ENCODE results near the gene STK32A.
"Not testable (repeated sequence)": the region's sequence is repeated elsewhere in the genome, so short reads cannot be mapped to it uniquely, and the experiment has no call there.

The STK32A gene

DNA sequence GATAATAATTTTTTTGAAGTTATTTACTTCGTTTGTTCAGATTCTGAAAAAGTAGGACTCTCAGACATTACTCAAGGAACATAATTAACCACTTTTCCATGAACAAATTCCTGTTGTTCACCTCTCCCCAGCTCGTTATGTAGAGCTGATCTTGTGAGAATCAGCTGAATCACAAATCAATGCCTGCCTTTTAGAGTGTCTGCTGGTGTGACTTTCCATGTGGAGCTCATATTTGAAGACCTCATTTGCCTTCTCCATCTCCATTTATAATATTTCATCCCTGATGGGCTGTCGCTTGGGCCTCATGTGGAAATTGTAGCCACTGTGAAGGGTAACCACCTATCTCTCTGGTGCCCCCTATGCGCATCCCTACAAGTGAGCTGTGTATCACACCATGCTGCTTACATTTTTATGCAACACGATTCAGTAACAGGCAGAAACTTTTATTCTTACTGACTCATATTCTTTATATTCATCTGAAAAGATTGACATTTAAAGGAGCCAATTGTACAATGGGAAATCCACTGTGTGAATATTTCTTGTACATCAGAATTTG lies 111.3 kb downstream of the STK32A start:
- no peak for DNase-seq (ENCODE audit: low spot score)

DNA sequence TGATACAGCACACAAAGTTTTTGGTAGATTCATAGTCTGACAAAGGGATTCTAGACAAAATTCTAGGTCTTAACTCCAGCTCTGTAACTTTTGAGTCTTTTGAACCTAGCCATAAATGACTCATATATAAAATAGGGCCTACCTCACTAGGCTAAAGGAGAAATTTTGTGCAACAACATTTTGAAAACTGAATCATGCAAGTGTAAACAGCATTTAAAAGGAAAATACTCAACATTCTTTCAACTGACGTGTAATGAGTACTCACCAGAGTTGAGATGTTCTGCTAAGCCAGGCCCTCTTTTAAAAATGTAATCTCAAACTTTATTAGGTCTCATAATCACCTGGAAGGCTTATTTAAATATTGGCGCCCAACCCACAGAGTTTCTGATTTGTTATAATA lies 113.2 kb downstream of the STK32A start:
- DNase-seq (ENCODE audit: low spot score), result no peak

DNA sequence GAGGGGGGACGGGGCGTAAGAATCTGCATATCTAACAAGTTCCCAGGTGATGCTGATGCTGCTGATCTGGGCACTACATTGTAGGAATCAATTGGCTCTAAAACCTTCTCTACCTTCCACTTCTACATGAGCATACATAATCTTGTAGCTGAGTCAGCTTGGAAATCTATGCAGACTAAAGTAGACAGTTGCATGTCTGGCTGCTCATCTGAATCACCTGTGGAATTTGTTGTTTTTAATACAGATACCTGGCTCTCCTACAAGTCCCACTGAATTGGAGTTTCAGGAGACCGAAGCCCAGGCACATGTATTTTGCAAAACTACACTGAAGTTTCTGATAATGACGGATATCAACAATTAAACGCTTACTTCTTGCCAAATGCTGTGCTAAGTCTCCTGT lies 113.6 kb downstream of the STK32A start:
- no peak for DNase-seq (ENCODE audit: low spot score)

DNA sequence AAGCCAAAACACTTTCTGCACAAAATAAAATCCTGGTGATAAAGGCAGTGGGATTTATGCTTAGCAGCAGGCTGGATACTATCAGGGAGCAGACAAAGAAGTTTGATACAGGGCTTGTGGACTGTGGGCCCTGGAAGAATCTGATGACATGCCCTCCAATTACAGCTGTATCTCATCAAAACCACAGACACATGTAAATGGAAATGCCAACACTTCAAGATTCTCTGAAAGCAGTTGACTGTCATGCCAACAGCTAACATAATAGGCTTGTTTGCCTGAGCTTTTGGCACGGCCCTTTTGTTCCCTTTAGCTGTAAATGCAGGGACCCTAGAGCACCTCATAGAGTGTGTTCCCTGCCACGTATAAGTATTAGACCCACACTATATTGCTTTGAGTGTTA lies 114.4 kb downstream of the STK32A start:
- DNase-seq (ENCODE audit: low spot score), result no peak

DNA sequence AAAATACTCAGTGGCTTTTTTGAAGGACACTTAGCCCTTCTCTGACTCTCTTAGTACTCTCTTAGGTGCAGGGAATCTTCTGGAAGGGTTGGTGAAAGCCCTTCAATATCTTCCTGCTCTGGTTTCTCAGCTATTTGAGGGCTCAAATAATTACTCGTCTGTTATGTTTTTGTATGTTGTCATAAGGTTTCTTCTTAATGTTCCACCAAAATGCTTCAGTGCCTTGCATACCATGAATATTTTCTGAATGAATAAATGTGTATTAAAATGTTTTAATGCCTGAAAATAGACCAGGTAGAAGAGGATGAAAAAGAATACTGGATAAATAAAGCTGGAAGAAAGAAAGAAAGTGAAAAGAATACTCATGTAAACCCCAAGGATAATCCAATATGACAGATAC lies 124.3 kb downstream of the STK32A start:
- DNase-seq (ENCODE audit: low spot score), result no peak

DNA sequence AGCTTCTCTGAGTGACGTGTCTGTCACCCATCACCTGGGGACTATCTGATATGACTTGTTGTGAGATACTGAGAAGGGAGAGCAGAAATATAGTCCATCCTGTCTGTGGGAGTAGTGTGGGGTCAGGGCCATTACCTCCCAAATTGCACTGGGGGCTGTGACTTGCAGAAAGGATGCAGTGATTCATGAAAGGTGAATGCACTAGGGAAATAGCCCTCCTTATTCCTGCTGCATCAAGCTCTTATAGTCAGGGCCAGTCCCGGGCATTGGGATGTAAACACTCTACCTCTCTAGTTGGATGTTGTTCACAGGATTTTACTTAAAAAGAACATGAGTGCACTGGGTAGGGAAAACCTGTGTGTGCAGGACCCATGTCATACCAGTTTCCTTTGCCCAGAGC lies 124.8 kb downstream of the STK32A start:
- no peak for DNase-seq (ENCODE audit: low spot score)

DNA sequence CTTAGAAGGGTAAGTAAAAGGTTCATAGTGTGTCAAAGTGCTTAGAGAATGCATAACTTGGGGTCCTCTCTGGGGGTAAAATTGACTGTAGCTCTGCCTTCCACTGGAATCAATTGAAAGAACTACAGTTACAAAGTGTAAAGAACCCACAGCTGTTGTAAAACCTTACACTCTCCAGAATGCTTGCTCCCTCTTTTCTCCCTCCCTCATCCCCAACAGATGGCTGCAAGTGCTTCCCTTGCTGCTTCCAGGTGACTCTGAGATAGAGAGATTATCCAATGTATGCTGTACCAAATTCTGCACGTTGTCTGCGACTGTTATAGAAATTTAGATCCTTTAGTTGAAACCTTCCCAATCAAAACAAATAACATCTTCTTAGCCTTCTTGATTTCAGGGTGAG lies 126.0 kb downstream of the STK32A start:
- DNase-seq (ENCODE audit: low spot score), result no peak

DNA sequence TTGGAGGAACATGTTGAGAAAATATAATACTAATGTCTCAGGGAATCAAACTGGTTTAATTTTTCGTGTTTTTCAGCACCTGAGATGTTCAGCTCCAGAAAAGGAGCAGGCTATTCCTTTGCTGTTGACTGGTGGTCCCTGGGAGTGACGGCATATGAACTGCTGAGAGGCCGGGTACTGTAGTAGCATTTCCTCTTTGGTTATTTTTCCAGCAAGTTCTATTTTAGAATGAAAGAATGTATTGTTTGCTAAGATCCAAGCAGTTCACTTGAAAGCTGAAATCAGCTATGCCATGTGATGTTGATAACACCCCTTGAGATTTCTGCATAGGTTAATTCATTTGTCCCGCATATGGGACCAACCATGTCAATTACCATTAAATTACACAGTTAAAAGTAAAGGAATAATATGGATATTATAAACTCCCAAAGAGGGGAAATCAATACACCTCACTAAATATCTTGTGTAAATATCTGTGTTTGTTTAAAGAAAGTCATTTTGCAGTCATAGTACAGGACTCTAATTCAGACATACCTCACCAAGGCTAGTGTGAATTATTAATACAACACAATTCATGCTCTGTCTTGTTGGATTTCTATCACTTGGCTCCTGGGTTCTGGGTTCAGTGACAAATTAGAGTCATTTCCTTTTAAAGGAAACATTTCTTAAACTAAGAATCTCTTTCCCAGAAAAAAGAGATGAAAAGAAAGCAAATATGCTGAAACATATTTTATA lies 126.8 kb downstream of the STK32A start:
- DNase-seq (ENCODE audit: low spot score), result no peak

DNA sequence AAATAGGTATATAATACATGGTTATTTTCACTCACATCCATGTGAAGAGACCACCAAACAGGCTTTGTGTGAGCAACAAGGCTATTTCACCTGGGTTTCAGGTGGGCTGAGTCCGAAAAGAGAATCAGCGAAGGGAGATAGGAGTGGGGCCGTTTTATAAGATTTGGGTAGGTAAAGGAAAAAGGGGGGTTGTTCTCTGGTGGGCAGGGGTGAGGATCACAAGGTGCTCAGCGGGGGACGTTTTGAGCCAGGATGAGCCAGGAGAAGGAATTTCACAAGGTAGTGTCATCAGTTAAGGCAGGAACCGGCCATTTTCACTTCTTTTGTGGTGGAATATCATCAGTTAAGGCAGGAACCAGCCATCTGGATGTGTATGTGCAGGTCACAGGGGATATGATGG lies 132.6 kb downstream of the STK32A start:
- not testable (repeated sequence) for DNase-seq (ENCODE audit: low spot score)

DNA sequence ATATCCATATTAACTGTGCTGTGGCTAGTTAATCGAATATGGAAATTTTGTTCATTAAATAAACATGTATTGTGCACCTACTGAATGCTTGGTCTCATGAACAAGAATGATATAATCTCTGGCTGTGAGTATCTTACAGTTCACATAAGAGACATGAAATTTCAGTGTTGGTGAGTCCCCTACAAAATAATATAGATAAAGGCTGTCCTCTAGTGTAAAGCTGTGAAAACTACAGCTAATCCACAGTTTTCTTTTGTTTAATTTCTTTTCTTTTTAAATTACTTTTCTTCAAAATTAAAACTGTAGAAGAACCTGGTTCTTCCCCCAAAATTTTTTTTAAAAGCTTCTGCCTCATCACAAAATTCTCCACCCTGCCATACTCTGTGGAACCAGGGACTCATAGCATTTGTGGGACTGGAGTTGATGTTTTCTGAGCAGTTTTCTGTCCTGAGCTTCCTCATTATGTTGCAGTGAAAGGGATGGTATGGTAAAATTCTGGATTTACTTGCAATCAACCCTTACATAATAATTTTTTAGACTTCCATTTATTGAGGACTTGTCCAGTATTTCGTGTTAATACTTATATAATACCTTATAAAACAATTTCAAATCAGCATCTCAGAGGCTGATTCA lies 135.0 kb downstream of the STK32A start:
- DNase-seq (ENCODE audit: low spot score), result peak; percentile 11

DNA sequence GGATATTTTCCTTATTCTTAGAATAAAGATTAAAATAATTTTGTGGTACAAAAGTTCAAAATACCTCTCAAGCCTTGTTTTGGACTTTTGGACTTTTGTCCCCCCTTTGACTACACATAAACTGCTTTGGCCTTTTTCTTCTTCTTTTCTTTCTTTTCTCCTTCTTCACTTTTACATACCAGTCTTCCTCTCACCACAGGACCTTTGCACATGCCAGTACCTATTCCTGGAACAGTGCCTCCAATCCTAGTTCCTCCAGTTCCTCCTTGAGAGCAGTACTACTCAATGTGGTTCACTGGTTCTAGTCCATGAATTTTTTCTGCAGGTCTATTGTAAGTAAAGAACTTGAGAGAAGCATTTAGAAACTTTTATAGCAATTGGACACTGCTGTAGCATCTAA lies 136.5 kb downstream of the STK32A start:
- DNase-seq (ENCODE audit: low spot score), result no peak

DNA sequence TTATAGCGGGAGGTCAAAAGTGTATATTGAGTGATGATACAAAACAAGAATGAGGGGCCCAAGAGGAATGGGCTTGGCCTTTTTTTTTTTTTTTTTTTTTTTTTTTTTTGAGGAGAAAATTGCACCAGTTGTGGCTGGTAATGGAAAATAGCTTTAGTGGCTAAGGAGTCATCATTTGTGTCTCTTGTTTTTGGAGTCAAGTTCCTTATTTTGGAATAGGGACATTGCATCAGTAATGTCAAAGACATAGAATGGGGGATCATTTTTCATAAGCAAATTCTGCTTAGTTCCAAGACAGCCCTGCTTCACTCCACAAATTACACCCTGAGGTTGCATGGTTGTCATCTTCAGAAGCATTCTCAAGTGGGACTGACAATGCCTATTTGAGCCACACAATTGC lies 137.4 kb downstream of the STK32A start:
- DNase-seq (ENCODE audit: low spot score), result no peak

DNA sequence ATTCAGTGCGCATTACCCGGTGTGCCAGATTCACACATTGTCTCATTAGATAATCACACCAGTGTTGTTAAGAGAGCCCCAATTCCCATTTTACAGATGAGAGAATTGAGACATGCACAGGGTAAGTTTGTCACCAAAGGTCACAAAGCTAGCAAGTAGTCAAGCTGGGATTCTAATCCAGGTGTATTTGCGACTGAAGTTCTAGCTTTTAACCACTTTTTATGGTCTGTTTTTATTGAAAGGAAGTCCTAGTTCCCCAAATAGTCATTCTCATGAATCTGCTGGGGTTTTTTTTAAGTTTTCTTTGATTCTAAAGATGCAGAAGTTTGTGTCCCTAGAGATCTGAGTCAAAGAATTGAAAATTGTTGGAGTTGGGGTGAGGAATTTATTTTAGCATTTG lies 138.5 kb downstream of the STK32A start:
- no peak for DNase-seq (ENCODE audit: low spot score)

DNA sequence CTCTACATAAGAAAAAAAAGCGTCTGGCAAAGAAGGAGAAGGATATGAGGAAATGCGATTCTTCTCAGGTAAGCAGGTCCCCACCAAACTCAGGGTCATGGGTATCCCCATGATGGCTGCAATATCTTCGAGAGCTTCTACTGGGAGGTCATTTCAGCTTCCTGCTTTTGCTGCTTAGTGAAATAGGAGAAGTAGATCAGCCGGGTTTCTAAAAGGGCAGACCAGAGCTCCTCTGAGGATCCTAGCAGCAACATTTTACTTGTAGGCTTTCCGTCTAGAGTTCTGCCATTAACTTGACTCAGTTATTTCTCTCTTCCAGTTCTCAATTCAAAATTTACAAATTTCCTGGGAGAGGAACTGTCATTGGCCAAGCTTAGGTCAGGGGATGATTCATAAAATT lies 140.3 kb downstream of the STK32A start:
- DNase-seq (ENCODE audit: low spot score), result no peak

DNA sequence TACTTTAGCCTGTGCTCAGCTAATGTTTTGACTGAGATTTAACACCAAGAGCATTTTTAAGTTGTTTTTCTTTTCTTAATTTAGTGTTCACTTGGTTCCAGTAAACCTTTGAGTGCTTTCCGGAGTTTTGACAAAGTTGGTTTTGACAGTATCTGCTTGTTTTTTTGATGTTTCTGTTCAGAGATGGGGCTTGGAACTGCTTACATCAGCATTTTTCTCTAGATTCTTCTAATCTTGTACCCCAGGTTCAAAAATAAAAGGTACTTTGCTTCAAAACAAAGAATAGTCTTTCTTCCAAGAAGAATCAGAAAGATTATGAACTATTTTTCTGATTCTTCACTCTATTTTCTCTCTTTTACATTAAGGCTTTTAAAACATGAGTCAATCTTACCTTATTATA lies 142.9 kb downstream of the STK32A start:
- no peak for DNase-seq (ENCODE audit: low spot score)

DNA sequence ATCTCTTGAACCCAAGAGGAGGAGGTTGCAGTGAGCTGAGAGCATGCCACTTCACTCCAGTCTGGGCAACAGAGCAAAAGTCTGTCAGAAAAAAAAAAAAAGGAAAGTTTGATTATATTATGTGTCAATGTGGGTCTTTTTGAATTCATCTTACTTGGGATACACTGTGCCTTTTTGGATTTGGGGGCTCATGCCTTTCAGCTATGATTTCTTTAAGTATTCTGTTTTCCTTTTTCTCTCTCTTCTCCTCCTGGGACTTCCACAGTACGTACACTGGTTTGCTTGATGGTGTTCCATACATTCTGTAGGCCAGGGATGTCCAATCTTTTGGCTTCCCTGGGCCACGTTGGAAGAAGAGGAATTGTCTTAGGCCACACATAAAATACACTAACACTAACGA lies 146.7 kb downstream of the STK32A start:
- DNase-seq (ENCODE audit: low spot score), result no peak

DNA sequence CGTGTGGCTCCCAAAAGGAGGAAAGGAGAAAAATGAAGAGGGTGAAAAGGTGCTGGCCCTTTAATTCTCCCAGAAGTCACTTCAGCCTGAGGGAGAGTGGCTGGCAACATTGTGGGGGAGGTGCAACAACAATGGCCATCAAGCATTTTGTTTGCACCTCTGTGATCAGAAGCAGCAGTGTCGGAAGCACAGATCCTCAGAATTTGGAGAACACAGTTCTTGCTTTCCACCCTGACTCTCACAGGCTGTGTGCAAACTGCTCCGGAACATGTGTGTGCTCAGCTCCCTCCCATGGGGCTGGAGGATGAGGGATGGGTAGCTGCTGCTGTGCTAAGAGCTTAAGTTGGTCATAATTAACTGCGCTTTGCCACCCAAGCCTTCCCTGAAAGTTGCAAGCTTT lies 147.9 kb downstream of the STK32A start:
- peak; percentile 78 for DNase-seq (ENCODE audit: low spot score)

DNA sequence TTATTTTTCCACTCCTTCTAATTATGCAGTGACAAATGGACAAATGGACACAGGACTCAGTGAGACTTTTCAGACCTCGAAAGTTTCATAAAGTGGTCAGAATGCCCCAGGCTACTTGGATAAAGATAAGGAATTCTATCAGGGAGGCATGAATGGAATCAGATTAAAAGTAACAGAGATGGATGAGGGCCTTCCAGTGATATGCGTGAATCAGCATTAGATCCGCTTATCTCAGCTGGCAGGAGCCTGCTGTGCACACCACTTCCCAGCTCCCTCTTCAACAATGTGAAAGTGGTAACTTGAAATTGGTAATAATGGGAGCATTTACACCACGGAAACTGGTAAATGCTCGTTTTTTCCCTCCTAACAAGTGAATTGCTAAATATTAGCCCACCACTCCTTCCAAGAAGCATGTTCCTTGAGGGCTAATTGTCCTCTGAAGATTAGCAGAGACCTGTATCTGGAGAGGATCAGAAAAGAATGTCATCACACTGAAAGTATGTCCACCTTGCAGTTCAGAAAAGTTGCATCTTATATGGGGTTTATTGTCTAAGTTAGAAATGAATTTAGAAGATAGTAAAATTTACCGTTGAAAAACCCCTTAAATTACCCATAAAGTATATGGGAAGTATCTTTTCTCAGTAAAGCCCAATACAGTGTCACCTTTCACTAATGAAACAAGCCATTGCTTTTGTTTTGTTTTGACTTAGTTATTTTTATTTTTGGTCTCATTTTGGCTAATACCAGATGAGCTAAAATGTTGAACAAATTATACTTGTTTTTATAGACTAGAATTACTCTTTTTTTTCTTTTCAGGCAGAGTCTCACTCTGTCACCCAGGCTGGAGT lies 149.7 kb downstream of the STK32A start:
- DNase-seq (ENCODE audit: low spot score), result no peak

DNA sequence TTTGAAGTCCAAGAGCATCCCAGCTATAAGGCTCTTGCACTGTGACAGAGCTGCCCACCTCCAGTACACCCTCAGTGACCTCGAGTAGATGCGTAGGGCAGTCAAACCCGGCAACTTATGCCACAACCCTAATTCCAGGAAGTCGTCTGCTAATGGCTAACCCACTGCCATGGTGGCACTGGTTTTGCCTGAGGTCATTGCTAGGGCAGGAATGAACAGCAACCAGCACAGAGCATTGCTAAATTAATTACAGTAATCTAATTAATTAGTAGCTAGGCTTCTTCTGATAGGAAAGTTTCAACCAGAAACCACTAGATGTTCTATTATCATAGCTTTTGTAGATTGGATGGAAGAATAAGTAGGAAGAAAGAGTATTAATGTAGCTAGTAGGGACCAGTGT lies 152.3 kb downstream of the STK32A start:
- no peak for DNase-seq (ENCODE audit: low spot score)

DNA sequence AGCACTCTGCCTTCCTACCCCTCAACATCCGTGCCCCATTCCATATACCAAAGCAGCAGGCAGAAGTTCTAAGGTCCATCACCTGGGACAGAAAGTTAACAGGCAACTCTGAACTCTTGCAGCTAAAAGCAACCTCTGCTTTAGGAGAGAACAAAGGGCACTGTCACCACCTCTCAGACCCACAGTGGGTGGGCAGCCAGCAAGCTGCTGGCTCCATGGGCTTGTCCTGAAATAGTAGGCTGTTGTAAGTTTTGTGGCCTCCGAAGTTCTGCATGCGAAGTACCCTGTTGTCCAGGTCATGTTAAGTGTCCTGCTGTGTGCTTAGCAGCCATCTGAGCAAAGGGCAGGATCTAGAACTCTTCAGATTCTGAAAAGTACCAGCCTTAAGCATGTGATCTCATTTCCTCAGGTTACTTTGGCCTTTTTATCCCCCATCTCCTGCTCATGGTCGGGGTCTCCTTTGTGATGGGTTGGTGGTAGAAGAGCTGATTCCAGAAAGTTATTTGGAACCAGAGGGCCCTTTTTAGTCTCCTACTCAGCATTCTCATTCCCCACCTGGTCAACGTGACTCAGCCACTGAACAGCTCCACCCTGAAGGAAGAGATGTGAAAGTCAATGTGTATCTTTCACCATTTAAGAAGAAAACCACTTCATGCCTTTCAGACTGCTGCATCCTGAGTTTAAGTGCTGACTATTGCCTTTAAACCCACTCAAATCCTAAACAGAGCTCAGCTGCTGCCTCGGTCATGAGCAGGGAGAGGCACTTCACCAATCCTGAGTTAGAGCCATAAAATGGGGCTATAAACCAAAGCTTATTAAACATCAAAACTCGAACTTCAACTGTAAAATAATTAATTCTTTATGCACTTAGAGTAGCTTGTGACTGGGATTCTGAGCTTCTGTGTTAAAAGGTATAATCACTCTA lies 153.6 kb downstream of the STK32A start:
- DNase-seq (ENCODE audit: low spot score), result no peak

DNA sequence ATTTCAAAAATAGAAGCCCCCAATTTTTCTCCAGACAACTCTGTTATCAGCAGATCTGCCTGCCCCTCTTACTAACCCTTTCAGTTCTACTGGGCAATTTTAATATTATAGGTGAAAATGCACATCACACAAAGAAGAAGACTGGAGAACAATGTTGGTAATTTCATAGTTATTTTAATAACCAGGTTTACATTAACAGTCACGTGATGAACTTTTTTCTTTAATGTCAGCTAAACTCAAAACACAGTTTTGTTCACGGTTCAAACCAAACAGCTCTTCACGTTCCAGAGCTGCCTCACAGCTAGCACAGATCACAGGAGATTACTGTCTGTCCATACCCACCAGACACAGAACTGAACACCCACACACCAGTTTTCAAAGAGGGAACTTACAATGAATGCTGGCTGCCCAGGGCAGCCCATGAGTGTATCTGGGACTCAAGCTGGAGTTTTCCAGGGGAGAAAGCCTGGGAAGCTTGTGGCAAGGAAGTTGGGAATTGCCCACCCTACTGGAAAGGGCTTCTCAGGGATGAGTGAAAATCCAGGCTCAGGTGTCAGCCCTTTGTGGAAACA lies 155.9 kb downstream of the STK32A start:
- DNase-seq (ENCODE audit: low spot score), result no peak
